Keratinocyte (primary cell): ENCODE data around the gene TLE7. TPM values are rescaled to one million over a fixed set of nuclear protein-coding genes. Genes with fewer than 3 reads are reported as not detected.

Source experiments
- DNase-seq: peaks from one replicate; pipeline ENCODE4 v3.0.0-alpha.2; 2011; ENCODE audit warnings: low read depth, missing footprints, low spot score
- FAIRE-seq: peaks from 2 replicates; lab custom pipeline; 2011; peaks lifted over from hg19 to GRCh38; lab: Jason Lieb, UNC
- H2AFZ ChIP-seq: 2 replicates; pipeline ENCODE4 v1.6.0; 2012; ENCODE audit warnings: low read length, control low read depth, inconsistent platforms; ENCODE audit not compliant: control insufficient read depth
- H3K27ac ChIP-seq: 2 replicates; pipeline ENCODE4 v1.5.1; 2011; ENCODE audit warnings: low read length; ENCODE audit not compliant: control insufficient read depth, insufficient read depth
- H3K27me3 ChIP-seq: 3 replicates; pipeline ENCODE4 v1.6.0; 2011; ENCODE audit warnings: low read length; ENCODE audit not compliant: control insufficient read depth, insufficient read depth; ENCODE audit errors: extremely low read depth
- H3K36me3 ChIP-seq, 2 experiments: 2 replicates in 1 of 2; 3 replicates in 1 of 2; pipeline ENCODE4 v1.5.1; 2011; ENCODE audit warnings: low read length in 2 of 2, mild to moderate bottlenecking in 1 of 2; ENCODE audit not compliant: control insufficient read depth in 2 of 2, insufficient read depth in 2 of 2; ENCODE audit errors: extremely low read depth in 1 of 2
- H3K4me1 ChIP-seq: 3 replicates; pipeline ENCODE4 v1.5.1; 2011; ENCODE audit warnings: low read length; ENCODE audit not compliant: control insufficient read depth, insufficient read depth; ENCODE audit errors: extremely low read depth
- H3K4me2 ChIP-seq: 3 replicates; pipeline ENCODE4 v1.6.0; 2011; ENCODE audit warnings: low read depth, low read length; ENCODE audit not compliant: control insufficient read depth, insufficient read depth; ENCODE audit errors: extremely low read depth
- H3K4me3 ChIP-seq, 3 experiments: fragments of 200-600 bp in 1 of 3; sonication (generic) in 1 of 3; 2 replicates in 2 of 3; 3 replicates in 1 of 3; pipeline ENCODE4 v1.5.1; 2011 to 2016; ENCODE audit warnings: low read length in 3 of 3, mild to moderate bottlenecking in 3 of 3, control low read depth in 2 of 3, inconsistent platforms in 1 of 3, low read depth in 1 of 3, mixed read lengths in 1 of 3, mixed run types in 1 of 3, moderate library complexity in 1 of 3; ENCODE audit not compliant: control insufficient read depth in 2 of 3, insufficient read depth in 2 of 3; ENCODE audit errors: extremely low read depth in 1 of 3
- H3K79me2 ChIP-seq: 2 replicates; pipeline ENCODE4 v1.6.0; 2012; ENCODE audit warnings: low read length; ENCODE audit not compliant: control insufficient read depth, insufficient read depth
- H3K9ac ChIP-seq: 3 replicates; pipeline ENCODE4 v1.6.0; 2011; ENCODE audit warnings: low read length; ENCODE audit not compliant: control insufficient read depth, insufficient read depth; ENCODE audit errors: extremely low read depth
- H3K9me1 ChIP-seq: 3 replicates; pipeline ENCODE4 v1.6.0; 2011; ENCODE audit warnings: low read length; ENCODE audit not compliant: control insufficient read depth, insufficient read depth; ENCODE audit errors: extremely low read depth
- H3K9me3 ChIP-seq: 2 replicates; pipeline ENCODE4 v1.5.1; 2012; ENCODE audit warnings: low read depth, low read length; ENCODE audit not compliant: control insufficient read depth
- H4K20me1 ChIP-seq: 3 replicates; pipeline ENCODE4 v1.6.0; 2011; ENCODE audit warnings: low read length; ENCODE audit not compliant: control insufficient read depth, insufficient read depth; ENCODE audit errors: extremely low read depth
- EZH2 ChIP-seq: IDR thresholded peaks from one replicate; pipeline ENCODE4 v1.6.1; 2012; ENCODE audit warnings: inconsistent platforms, mild to moderate bottlenecking, low read length, moderate library complexity
- dilution Hi-C: fragments of 300-500 bp; cut with MboI; formaldehyde crosslinking; loops from one replicate; pipeline ENCODE4 v1.7.0; 2020; ENCODE audit warnings: low sequenced_read_pairs; ENCODE audit not compliant: extremely low pct_ligation_motif_present
- polyA plus RNA-seq, 5 experiments: library from polyadenylated mRNA; depleted of rRNA in 3 of 5; stranded (reverse) in 3 of 5; stranded (forward) in 1 of 5; unstranded in 1 of 5; fragments of >200 nt; gene quantifications; 1 replicate in 1 of 5; 2 replicates in 3 of 5; 3 replicates in 1 of 5; pipeline versions ENCODE4 v1.2.1 to v1.2.3, GENCODE V29; 2011 to 2012; ENCODE audit warnings: missing spikeins in 2 of 5, low read depth in 1 of 5, low replicate concordance in 1 of 5
- TF ChIP-seq, protein P1 (sequence below), 3 experiments: IDR thresholded peaks in 1 of 3; conservative IDR thresholded peaks in 1 of 3; optimal IDR thresholded peaks in 1 of 3; 2 replicates in 2 of 3; 3 replicates in 1 of 3; pipeline versions ENCODE3 to v1.5.1; 2011; ENCODE audit warnings: low read length in 3 of 3, mild to moderate bottlenecking in 3 of 3, moderate library complexity in 2 of 3, control low read depth in 1 of 3, inconsistent platforms in 1 of 3; ENCODE audit not compliant: insufficient read depth in 2 of 3; ENCODE audit errors: extremely low read depth in 1 of 3

Gene TLE7
- polyA plus RNA-seq, 1 donor (not counting 4 experiments of a cell fraction or from before 2014, with no cell fraction given), result not detected

DNA sequence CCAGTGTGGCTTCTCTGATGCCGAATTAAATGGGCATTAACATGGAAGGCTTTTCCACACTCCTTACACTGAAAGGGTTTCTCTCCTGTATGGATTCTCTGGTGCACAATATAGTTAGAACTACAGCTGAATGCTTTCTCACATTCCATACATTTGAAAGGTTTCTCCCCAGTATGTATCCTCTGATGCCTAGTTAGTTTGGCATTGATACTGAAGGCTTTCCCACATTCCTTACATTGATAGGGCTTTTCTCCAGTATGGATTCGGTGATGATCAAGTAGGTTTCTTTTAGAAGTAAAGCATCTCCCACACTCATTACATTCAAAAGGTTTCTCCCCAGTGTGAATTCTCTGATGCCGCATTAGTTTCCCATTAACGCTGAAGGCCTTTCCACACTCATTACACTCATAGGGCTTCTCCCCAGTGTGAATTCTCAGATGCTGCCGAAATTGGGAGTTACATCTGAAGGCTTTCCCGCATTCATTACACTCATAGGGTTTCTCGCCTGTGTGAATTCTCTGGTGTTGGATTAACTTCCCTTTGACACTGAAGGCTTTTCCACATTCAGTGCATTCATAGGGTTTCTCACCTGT, 6.5 kb upstream of the TLE7 start:
- peaks cover 7 to 15% of the 10 kb centered on the region in 2 experiments for H3K36me3 ChIP-seq
- DNase-seq (no peak), FAIRE-seq (no peak)
- H4K20me1 ChIP-seq, result no peaks in the 10 kb centered on the region
- H3K9me3 ChIP-seq, result peaks cover 31% of the 10 kb centered on the region
- no peak overlapping the region for H3K9ac ChIP-seq
- H3K27ac ChIP-seq, result no peak overlapping the region
- TF ChIP-seq EZH2, result no peak
- TF ChIP-seq, protein P1, sequence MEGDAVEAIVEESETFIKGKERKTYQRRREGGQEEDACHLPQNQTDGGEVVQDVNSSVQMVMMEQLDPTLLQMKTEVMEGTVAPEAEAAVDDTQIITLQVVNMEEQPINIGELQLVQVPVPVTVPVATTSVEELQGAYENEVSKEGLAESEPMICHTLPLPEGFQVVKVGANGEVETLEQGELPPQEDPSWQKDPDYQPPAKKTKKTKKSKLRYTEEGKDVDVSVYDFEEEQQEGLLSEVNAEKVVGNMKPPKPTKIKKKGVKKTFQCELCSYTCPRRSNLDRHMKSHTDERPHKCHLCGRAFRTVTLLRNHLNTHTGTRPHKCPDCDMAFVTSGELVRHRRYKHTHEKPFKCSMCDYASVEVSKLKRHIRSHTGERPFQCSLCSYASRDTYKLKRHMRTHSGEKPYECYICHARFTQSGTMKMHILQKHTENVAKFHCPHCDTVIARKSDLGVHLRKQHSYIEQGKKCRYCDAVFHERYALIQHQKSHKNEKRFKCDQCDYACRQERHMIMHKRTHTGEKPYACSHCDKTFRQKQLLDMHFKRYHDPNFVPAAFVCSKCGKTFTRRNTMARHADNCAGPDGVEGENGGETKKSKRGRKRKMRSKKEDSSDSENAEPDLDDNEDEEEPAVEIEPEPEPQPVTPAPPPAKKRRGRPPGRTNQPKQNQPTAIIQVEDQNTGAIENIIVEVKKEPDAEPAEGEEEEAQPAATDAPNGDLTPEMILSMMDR (optimal IDR thresholded peaks at IDR 0.05 in 1 of 3, IDR thresholded peaks at IDR 0.05 in 1 of 3, conservative IDR thresholded peaks at IDR 0.05 in 1 of 3; ENCODE audit: extremely low read depth in 1 of 3, insufficient read depth in 2 of 3, low read length in 3 of 3), result no peak
- no peak overlapping the region for H2AFZ ChIP-seq
- no peaks in the 10 kb centered on the region for H3K27me3 ChIP-seq
- no peaks in the 10 kb centered on the region for H3K9me1 ChIP-seq
- no peak overlapping the region for H3K4me3 ChIP-seq
- H3K4me2 ChIP-seq, result no peak overlapping the region
- H3K4me1 ChIP-seq, result no peaks in the 10 kb centered on the region
- no peaks in the 10 kb centered on the region for H3K79me2 ChIP-seq
- dilution Hi-C loops, result no loop called here

DNA sequence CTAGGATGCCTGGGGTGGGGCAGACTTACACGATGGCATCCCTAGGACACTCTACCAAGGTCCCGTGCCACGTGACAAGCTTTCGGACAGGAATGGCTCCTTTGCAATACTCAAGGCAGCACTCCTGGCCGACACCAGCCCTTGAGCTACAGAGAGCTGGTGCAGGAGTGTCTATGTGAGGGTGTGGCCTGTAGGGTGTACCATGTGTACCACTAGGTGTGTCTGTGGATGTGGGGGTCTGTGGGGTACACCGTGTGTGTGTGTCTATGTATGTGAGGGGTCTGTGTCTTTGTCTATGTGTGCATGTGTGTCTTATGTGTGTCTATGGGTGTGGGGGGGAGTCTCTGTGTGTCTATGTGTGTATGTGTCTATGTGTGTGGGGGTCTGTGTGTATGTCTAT, 1.9 kb upstream of the TLE7 start:
- dilution Hi-C loops, result no loop called here
- no peak for DNase-seq
- H3K4me2 ChIP-seq, result no peak overlapping the region
- H3K9me1 ChIP-seq, result no peaks in the 10 kb centered on the region
- H3K27ac ChIP-seq, result no peak overlapping the region
- H3K4me1 ChIP-seq, result no peaks in the 10 kb centered on the region
- peaks cover 2% of the 10 kb centered on the region in 2 experiments for H3K36me3 ChIP-seq
- H3K27me3 ChIP-seq, result no peaks in the 10 kb centered on the region
- no peak for FAIRE-seq
- H2AFZ ChIP-seq, result no peak overlapping the region
- H3K9ac ChIP-seq, result no peak overlapping the region
- H4K20me1 ChIP-seq, result no peaks in the 10 kb centered on the region
- TF ChIP-seq, protein P1 (optimal IDR thresholded peaks at IDR 0.05 in 1 of 3, IDR thresholded peaks at IDR 0.05 in 1 of 3, conservative IDR thresholded peaks at IDR 0.05 in 1 of 3; ENCODE audit: extremely low read depth in 1 of 3, insufficient read depth in 2 of 3, low read length in 3 of 3), result no peak
- TF ChIP-seq EZH2, result no peak
- no peaks in the 10 kb centered on the region for H3K79me2 ChIP-seq
- no peak overlapping the region for H3K4me3 ChIP-seq
- H3K9me3 ChIP-seq, result peaks cover 17% of the 10 kb centered on the region
